OCI-LY7 (cell line): Measurements from ENCODE around the gene KPNA1. TPM values are rescaled to one million over a fixed set of nuclear protein-coding genes. Genes with fewer than 3 reads are reported as not detected.

Experiments
- BruUV-seq: library from RNA; stranded (reverse); fragments of 400-500 nt; replicated peaks from 2 replicates; lab custom pipeline; 2021; lab: Mats Ljungman, UMichigan
- CTCF ChIA-PET: fragments of 300-600 bp; sonication (Branson Sonifier 250); formaldehyde crosslinking; loops from one replicate; lab custom pipeline; 2022; ENCODE audit warnings: antibody characterized with exemption; ENCODE audit not compliant: unreplicated experiment; lab: Charles Lee
- POLR2A ChIA-PET: fragments of 300-600 bp; sonication (Branson Sonifier 250); formaldehyde crosslinking; loops from one replicate; lab custom pipeline; 2022; ENCODE audit warnings: antibody characterized with exemption; lab: Charles Lee
- DNase-seq: peaks from one replicate; pipeline ENCODE4 v3.0.0-alpha.2; 2015; ENCODE audit warnings: low spot score
- H2AFZ ChIP-seq: fragments of 200-600 bp; sonication (generic), shearing (Covaris generic); 2 replicates; pipeline ENCODE4 v1.6.1; 2014; ENCODE audit warnings: mild to moderate bottlenecking, antibody characterized with exemption, low read length, moderate library complexity
- H3K27ac ChIP-seq: fragments of 200-600 bp; sonication (generic); 2 replicates; pipeline ENCODE4 v1.5.1; 2014; ENCODE audit warnings: mixed run types, low read depth, mild to moderate bottlenecking, moderate library complexity, low read length, inconsistent platforms; ENCODE audit not compliant: poor library complexity, severe bottlenecking
- H3K36me3 ChIP-seq: fragments of 200-600 bp; sonication (generic); 2 replicates; pipeline ENCODE4 v1.6.1; 2014; ENCODE audit warnings: mild to moderate bottlenecking, antibody characterized with exemption, low read length, moderate library complexity, mixed read lengths; ENCODE audit not compliant: insufficient read depth
- H3K4me1 ChIP-seq: fragments of 200-600 bp; sonication (generic); 2 replicates; pipeline ENCODE4 v1.5.1; 2014; ENCODE audit warnings: mild to moderate bottlenecking, low read length; ENCODE audit not compliant: insufficient read depth, poor library complexity, severe bottlenecking
- H3K4me2 ChIP-seq: fragments of 200-600 bp; sonication (generic); 2 replicates; pipeline ENCODE4 v1.6.1; 2014; ENCODE audit warnings: mild to moderate bottlenecking, low read length
- H3K4me3 ChIP-seq: fragments of 200-600 bp; sonication (generic); 2 replicates; pipeline ENCODE4 v1.5.1; 2014; ENCODE audit warnings: mild to moderate bottlenecking, low read depth, low read length; ENCODE audit not compliant: poor library complexity, severe bottlenecking
- H3K79me2 ChIP-seq: fragments of 200-600 bp; sonication (generic); 2 replicates; pipeline ENCODE4 v1.6.1; 2016; ENCODE audit warnings: low read depth, mild to moderate bottlenecking, low read length, moderate library complexity, mixed read lengths; ENCODE audit not compliant: insufficient read depth
- H3K9me2 ChIP-seq: fragments of 200-600 bp; sonication (generic); 2 replicates; pipeline ENCODE4 v1.6.1; 2016; ENCODE audit warnings: mild to moderate bottlenecking, low read length, mixed read lengths; ENCODE audit not compliant: insufficient read depth
- H3K9me3 ChIP-seq: fragments of 200-600 bp; sonication (generic); 2 replicates; pipeline ENCODE4 v1.6.1; 2014; ENCODE audit warnings: mild to moderate bottlenecking, mixed run types, low read length, mixed read lengths
- H4K20me1 ChIP-seq: fragments of 200-600 bp; sonication (generic); 2 replicates; pipeline ENCODE4 v1.6.1; 2014; ENCODE audit warnings: mild to moderate bottlenecking, antibody characterized with exemption, low read length, moderate library complexity, mixed read lengths; ENCODE audit not compliant: insufficient read depth
- CTCF ChIP-seq: fragments of 200-600 bp; sonication (generic); conservative IDR thresholded peaks from 2 replicates; pipeline ENCODE4 v1.5.1; 2014; ENCODE audit warnings: mild to moderate bottlenecking, antibody characterized with exemption, low read length, moderate library complexity, mixed read lengths
- EZH2phosphoT487 ChIP-seq: fragments of 200-600 bp; sonication (generic); IDR thresholded peaks from 2 replicates; pipeline ENCODE4 v1.6.1; 2018; ENCODE audit warnings: low read depth, borderline replicate concordance, mild to moderate bottlenecking, mixed run types, antibody characterized with exemption, low read length, moderate library complexity, mixed read lengths
- intact Hi-C: fragments of 100-400 bp; cut with micrococcal nuclease; formaldehyde crosslinking; loops from one replicate; pipeline ENCODE4 v1.10.0; 2022; ENCODE audit not compliant: unreplicated experiment
- total RNA-seq, 2 experiments: library from RNA; depleted of rRNA in 1 of 2; stranded (reverse); fragments of >200 nt in 1 of 2; shearing (Covaris generic) in 1 of 2; gene quantifications; 2 replicates each; pipeline ENCODE4 v1.2.3, GENCODE V29; 2014 to 2022

KPNA1 gene
- total RNA-seq, 2 experiments from 2014 or later, result 20.0 to 77.5 TPM

- Histone ChIP-seq H3K9me2 (no peaks in the 10 kb centered on the region), H3K4me1 (peaks cover 22% of the 10 kb centered on the region), H3K4me2 (peak overlapping the region; percentile 83), H3K79me2 (no peaks in the 10 kb centered on the region), H4K20me1 (no peaks in the 10 kb centered on the region), H3K9me3 (no peaks in the 10 kb centered on the region), H3K36me3 (no peaks in the 10 kb centered on the region), H3K4me3 (peak overlapping the region; percentile 66), H2AFZ (peak overlapping the region; percentile 80), H3K27ac (no peak overlapping the region)
- ChIA-PET CTCF (no interaction called here), POLR2A (interaction anchor here (0.8 kb wide), 1 partner anchor 11 kb away, joined by 4 read pairs; no protein-coding TSS in a partner anchor)
- no peak for TF ChIP-seq EZH2phosphoT487
- TF ChIP-seq CTCF, result no peak
- no TSS peak for BruUV-seq
- intact Hi-C loops, result loop anchor here (5.0 to 10.0 kb wide), 3 partner anchors 106 to 471 kb away; partner anchors contain the start of gene HSPBAP1
- DNase-seq, result peak; percentile 16
These were observed 48.9 kb upstream of the KPNA1 start for GRCh38 chr3:122563717-122564025.

DNA sequence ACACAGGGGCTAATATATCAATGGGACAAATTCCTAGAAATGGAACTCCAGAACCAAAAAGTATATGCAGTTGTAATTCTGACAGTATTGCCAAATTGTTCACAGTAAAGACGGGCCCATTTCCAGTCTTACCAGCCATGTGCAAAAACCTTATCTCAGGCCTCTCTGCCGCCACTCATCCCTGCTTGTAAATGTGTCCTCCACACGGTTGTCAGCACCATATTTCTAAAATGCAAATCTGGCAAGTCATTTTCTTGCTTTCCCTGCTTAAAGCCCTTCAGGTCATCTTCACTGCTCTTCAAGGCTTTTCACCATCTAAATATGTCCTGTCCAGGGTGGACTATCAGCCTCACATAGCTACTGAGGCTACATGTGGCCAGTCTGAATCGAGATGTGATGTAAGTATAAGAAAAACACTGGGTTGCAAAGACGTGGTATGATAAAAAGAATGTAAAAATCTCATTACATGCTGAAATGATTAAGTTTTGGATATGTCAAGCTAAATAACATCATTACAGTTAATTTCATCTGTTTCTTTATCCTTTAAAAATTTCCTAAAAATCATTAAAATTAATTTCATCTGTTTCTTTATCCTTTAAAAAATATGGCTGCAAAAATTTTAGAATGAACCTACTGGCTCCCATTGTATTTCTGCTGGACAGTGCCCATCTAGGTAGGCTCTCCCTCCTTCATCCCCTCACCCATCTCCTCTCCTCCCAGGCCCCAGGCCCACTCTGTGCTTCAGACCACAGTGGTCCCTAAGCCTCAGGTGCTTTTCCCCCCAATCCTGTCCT, 48.4 kb upstream of the KPNA1 start:
- ChIA-PET POLR2A (interaction anchor here (0.9 kb wide), 1 partner anchor 39 kb away, joined by 3 read pairs; no protein-coding TSS in a partner anchor), CTCF (no interaction called here)
- H2AFZ ChIP-seq, result peak overlapping the region; percentile 80; the same call in 1 of the 2 replicates
- TF ChIP-seq CTCF (no peak), EZH2phosphoT487 (no peak)
- no peaks in the 10 kb centered on the region for H3K9me3 ChIP-seq
- no peaks in the 10 kb centered on the region for H3K79me2 ChIP-seq
- H3K4me3 ChIP-seq, result peak overlapping the region; percentile 66
- H3K36me3 ChIP-seq, result no peaks in the 10 kb centered on the region
- intact Hi-C loops, result loop anchor here (5.0 to 10.0 kb wide), 3 partner anchors 106 to 472 kb away; partner anchors contain the start of gene HSPBAP1
- BruUV-seq, result no TSS peak
- no peaks in the 10 kb centered on the region for H3K9me2 ChIP-seq
- peak overlapping the region; percentile 83 for H3K4me2 ChIP-seq
- H3K4me1 ChIP-seq, result peaks cover 18% of the 10 kb centered on the region
- H4K20me1 ChIP-seq, result no peaks in the 10 kb centered on the region
- H3K27ac ChIP-seq, result no peak overlapping the region
- DNase-seq, result no peak

GRCh38 chr3:122560680-122561079, 45.9 kb upstream of the KPNA1 start:
- Histone ChIP-seq H3K9me2 (no peaks in the 10 kb centered on the region), H3K27ac (no peak overlapping the region), H3K4me1 (peaks cover 18% of the 10 kb centered on the region), H4K20me1 (no peaks in the 10 kb centered on the region), H3K4me2 (no peak overlapping the region), H3K79me2 (no peaks in the 10 kb centered on the region), H3K4me3 (no peak overlapping the region), H3K9me3 (no peaks in the 10 kb centered on the region), H3K36me3 (no peaks in the 10 kb centered on the region), H2AFZ (no peak overlapping the region)
- POLR2A ChIA-PET, result no interaction called here
- no TSS peak for BruUV-seq
- intact Hi-C loops, result loop anchor here (1.0 to 10.0 kb wide), 4 partner anchors 103 to 474 kb away; partner anchors contain the start of gene HSPBAP1
- CTCF ChIA-PET, result interaction anchor here (1.1 kb wide), 1 partner anchor 119 kb away, joined by 3 read pairs; no protein-coding TSS in a partner anchor
- TF ChIP-seq CTCF (peak; percentile 82), EZH2phosphoT487 (no peak)
- peak; percentile 83 for DNase-seq
